Stimulated activated CD8-positive, alpha-beta memory T cell treated with anti-CD3 and anti-CD28 coated beads, Interleukin-12 subunit alpha, Interleukin-12 subunit beta, amount 100 ng/mL, for 24 hours (primary cell): Measurements from ENCODE around the gene EXOC3L2.

ENCODE experiments used
- DNase-seq: peaks from one replicate; pipeline ENCODE4 v3.0.0-alpha.2; 2020; ENCODE audit errors: extremely low read depth

Gene EXOC3L2

GRCh38 chr19:45218911-45219743 lies 26.1 kb downstream of the EXOC3L2 start:
- no peak for DNase-seq

GRCh38 chr19:45218426-45218825 lies 26.8 kb downstream of the EXOC3L2 start:
- DNase-seq = no peak

- no peak for DNase-seq
Observed at GRCh38 chr19:45217957-45218334, 27.3 kb downstream of the EXOC3L2 start.

GRCh38 chr19:45217193-45217956 lies 27.8 kb downstream of the EXOC3L2 start:
- no peak for DNase-seq

GRCh38 chr19:45216667-45217066 lies 28.5 kb downstream of the EXOC3L2 start:
- DNase-seq = no peak

- no peak for DNase-seq
Observed at GRCh38 chr19:45215391-45216191, 29.6 kb downstream of the EXOC3L2 start.

GRCh38 chr19:45213031-45213430 lies 32.2 kb downstream of the EXOC3L2 start:
- DNase-seq = no peak

GRCh38 chr19:45211751-45212381 lies 33.3 kb downstream of the EXOC3L2 start:
- DNase-seq = no peak

GRCh38 chr19:45206328-45206727 lies 38.9 kb downstream of the EXOC3L2 start:
- no peak for DNase-seq

- DNase-seq = no peak
Observed at GRCh38 chr19:45205810-45206209, 39.4 kb downstream of the EXOC3L2 start.

- DNase-seq = no peak
Observed at GRCh38 chr19:45202637-45203036, 42.6 kb downstream of the EXOC3L2 start.

- DNase-seq = no peak
Observed at GRCh38 chr19:45200568-45200967, 44.6 kb downstream of the EXOC3L2 start.

- no peak for DNase-seq
Observed at GRCh38 chr19:45195764-45196163, 49.4 kb downstream of the EXOC3L2 start.

GRCh38 chr19:45191375-45191774 lies 53.8 kb downstream of the EXOC3L2 start:
- DNase-seq = no peak

GRCh38 chr19:45189971-45190370 lies 55.2 kb downstream of the EXOC3L2 start:
- no peak for DNase-seq

- no peak for DNase-seq
Observed at GRCh38 chr19:45187421-45188100, 57.6 kb downstream of the EXOC3L2 start.

- no peak for DNase-seq
Observed at GRCh38 chr19:45186509-45187334, 58.5 kb downstream of the EXOC3L2 start.

GRCh38 chr19:45184115-45184514 lies 61.1 kb downstream of the EXOC3L2 start:
- DNase-seq = no peak

GRCh38 chr19:45182758-45183157 lies 62.4 kb downstream of the EXOC3L2 start:
- DNase-seq = no peak

GRCh38 chr19:45180936-45181335 lies 64.3 kb downstream of the EXOC3L2 start:
- no peak for DNase-seq
